Measurements from ENCODE around the gene HDGF.

DNA sequence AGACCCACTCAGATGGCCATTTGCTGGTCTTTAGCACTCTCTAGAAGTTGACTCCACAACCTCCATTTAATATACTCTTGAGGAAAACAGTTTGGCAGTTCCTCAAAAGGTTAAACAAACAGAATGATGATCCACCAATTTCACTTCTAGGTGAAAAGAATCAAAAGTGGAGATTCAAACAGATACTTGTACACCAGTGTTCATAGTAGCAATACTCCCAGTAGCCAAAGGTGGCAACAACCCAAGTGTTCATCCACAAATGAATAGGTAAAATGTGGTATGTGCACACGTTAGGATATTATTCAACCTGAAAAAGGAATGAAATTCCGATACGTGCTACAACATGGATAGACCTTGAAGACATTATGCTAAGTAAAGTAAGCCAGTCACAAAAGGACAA is 22.1 kb upstream of the HDGF start:
- TF ChIP-seq POLR2AphosphoS5 (IDR thresholded peaks at IDR 0.05; ENCODE audit: low read depth, low read length) (no peak), SIN3A (IDR thresholded peaks at IDR 0.05; ENCODE audit: borderline replicate concordance, insufficient read depth, low read length) (no peak)
- TF ChIP-seq, protein P1, sequence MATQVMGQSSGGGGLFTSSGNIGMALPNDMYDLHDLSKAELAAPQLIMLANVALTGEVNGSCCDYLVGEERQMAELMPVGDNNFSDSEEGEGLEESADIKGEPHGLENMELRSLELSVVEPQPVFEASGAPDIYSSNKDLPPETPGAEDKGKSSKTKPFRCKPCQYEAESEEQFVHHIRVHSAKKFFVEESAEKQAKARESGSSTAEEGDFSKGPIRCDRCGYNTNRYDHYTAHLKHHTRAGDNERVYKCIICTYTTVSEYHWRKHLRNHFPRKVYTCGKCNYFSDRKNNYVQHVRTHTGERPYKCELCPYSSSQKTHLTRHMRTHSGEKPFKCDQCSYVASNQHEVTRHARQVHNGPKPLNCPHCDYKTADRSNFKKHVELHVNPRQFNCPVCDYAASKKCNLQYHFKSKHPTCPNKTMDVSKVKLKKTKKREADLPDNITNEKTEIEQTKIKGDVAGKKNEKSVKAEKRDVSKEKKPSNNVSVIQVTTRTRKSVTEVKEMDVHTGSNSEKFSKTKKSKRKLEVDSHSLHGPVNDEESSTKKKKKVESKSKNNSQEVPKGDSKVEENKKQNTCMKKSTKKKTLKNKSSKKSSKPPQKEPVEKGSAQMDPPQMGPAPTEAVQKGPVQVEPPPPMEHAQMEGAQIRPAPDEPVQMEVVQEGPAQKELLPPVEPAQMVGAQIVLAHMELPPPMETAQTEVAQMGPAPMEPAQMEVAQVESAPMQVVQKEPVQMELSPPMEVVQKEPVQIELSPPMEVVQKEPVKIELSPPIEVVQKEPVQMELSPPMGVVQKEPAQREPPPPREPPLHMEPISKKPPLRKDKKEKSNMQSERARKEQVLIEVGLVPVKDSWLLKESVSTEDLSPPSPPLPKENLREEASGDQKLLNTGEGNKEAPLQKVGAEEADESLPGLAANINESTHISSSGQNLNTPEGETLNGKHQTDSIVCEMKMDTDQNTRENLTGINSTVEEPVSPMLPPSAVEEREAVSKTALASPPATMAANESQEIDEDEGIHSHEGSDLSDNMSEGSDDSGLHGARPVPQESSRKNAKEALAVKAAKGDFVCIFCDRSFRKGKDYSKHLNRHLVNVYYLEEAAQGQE (IDR thresholded peaks at IDR 0.05; ENCODE audit: insufficient read depth in 1 of 2, low read depth in 2 of 2, low read length in 2 of 2), result no peak

Data from PFSK-1 (cell line).